ENCODE measurements around the gene HYDIN. TPM values are rescaled to one million over a fixed set of nuclear protein-coding genes. Genes with fewer than 3 reads are reported as not detected.
A peak's percentile ranks its signal among the peaks of the same experiment; 100 is the strongest.

Gene HYDIN
- total and polyA plus RNA-seq, 4 donors: 2.4 to 43.3 (median 18.9) TPM

- TF ChIP-seq CTCF (IDR thresholded peaks at IDR 0.05; ENCODE audit: control extremely low read depth, extremely low read depth): no peak
- no peak for ATAC-seq (ENCODE audit: insufficient read depth, low FRiP score)
- Histone ChIP-seq H3K9ac (ENCODE audit: insufficient read depth in 1 of 2, low read length in 2 of 2) (no peak overlapping the region), H3K4me1 (ENCODE audit: control insufficient read depth in 5 of 5, insufficient read depth in 5 of 5, low read length in 5 of 5) (no peaks in the 10 kb centered on the region), H3K27ac (ENCODE audit: low read depth in 1 of 2, low read length in 1 of 2) (no peak overlapping the region), H3K9me3 (ENCODE audit: control insufficient read depth in 4 of 4, insufficient read depth in 3 of 4, low read length in 3 of 4) (no peaks in the 10 kb centered on the region), H3K4me3 (no peak overlapping the region), H3K36me3 (ENCODE audit: control insufficient read depth in 4 of 4, insufficient read depth in 4 of 4, low read length in 4 of 4) (no peaks in the 10 kb centered on the region), H3K27me3 (ENCODE audit: control insufficient read depth in 3 of 3, insufficient read depth in 3 of 3, low read length in 2 of 3) (no peaks in the 10 kb centered on the region)
- 68 to 77% methylated on average over 3 of the region's 3 CpGs for WGBS, 2 donors
- DNase-seq: no peak
These were observed 33.8 kb upstream of the HYDIN start for GRCh38 chr16:71264299-71264698.

- H3K9ac ChIP-seq (ENCODE audit: insufficient read depth in 1 of 2, low read length in 2 of 2): no peak overlapping the region
- H3K27ac ChIP-seq (ENCODE audit: low read depth in 1 of 2, low read length in 1 of 2): no peak overlapping the region
- no peaks in the 10 kb centered on the region for H3K36me3 ChIP-seq (ENCODE audit: control insufficient read depth in 4 of 4, insufficient read depth in 4 of 4, low read length in 4 of 4)
- peaks cover 0 to 3% (median 0%) of the 10 kb centered on the region in 3 donors for H3K27me3 ChIP-seq (ENCODE audit: control insufficient read depth in 3 of 3, insufficient read depth in 3 of 3, low read length in 2 of 3)
- ATAC-seq (ENCODE audit: insufficient read depth, low FRiP score) (no peak), DNase-seq (no peak)
- WGBS, 2 donors: 80 to 93% methylated on average over 3 of the region's 3 CpGs
- TF ChIP-seq CTCF (IDR thresholded peaks at IDR 0.05; ENCODE audit: control extremely low read depth, extremely low read depth): no peak
- no peaks in the 10 kb centered on the region for H3K4me1 ChIP-seq (ENCODE audit: control insufficient read depth in 5 of 5, insufficient read depth in 5 of 5, low read length in 5 of 5)
- no peak overlapping the region for H3K4me3 ChIP-seq
- H3K9me3 ChIP-seq (ENCODE audit: control insufficient read depth in 4 of 4, insufficient read depth in 3 of 4, low read length in 3 of 4): no peaks in the 10 kb centered on the region
These were observed 33.1 kb upstream of the HYDIN start for GRCh38 chr16:71263582-71263981.

- no peak for TF ChIP-seq CTCF (IDR thresholded peaks at IDR 0.05; ENCODE audit: control extremely low read depth, extremely low read depth)
- WGBS, 2 donors: 80 to 89% methylated on average over 5 of the region's 5 CpGs
- DNase-seq: no peak
- Histone ChIP-seq H3K4me3 (no peak overlapping the region), H3K9ac (ENCODE audit: insufficient read depth in 1 of 2, low read length in 2 of 2) (no peak overlapping the region), H3K36me3 (ENCODE audit: control insufficient read depth in 4 of 4, insufficient read depth in 4 of 4, low read length in 4 of 4) (no peaks in the 10 kb centered on the region), H3K27ac (ENCODE audit: low read depth in 1 of 2, low read length in 1 of 2) (no peak overlapping the region), H3K9me3 (ENCODE audit: control insufficient read depth in 4 of 4, insufficient read depth in 3 of 4, low read length in 3 of 4) (no peaks in the 10 kb centered on the region), H3K27me3 (ENCODE audit: control insufficient read depth in 3 of 3, insufficient read depth in 3 of 3, low read length in 2 of 3) (peaks cover 0 to 7% (median 0%) of the 10 kb centered on the region in 3 donors), H3K4me1 (ENCODE audit: control insufficient read depth in 5 of 5, insufficient read depth in 5 of 5, low read length in 5 of 5) (no peaks in the 10 kb centered on the region)
- ATAC-seq (ENCODE audit: insufficient read depth, low FRiP score): no peak
These were observed 31.9 kb upstream of the HYDIN start for GRCh38 chr16:71262391-71262790.

- H3K9ac ChIP-seq (ENCODE audit: insufficient read depth in 1 of 2, low read length in 2 of 2): no peak overlapping the region
- peak in 2 of 3 donors; percentile 15 to 16 for DNase-seq
- H3K27me3 ChIP-seq (ENCODE audit: control insufficient read depth in 3 of 3, insufficient read depth in 3 of 3, low read length in 2 of 3): peaks cover 0 to 7% (median 0%) of the 10 kb centered on the region in 3 donors
- H3K4me1 ChIP-seq (ENCODE audit: control insufficient read depth in 5 of 5, insufficient read depth in 5 of 5, low read length in 5 of 5): peaks cover 0 to under 1% (median 0%) of the 10 kb centered on the region in 5 donors
- H3K4me3 ChIP-seq: no peak overlapping the region
- no peak overlapping the region for H3K27ac ChIP-seq (ENCODE audit: low read depth in 1 of 2, low read length in 1 of 2)
- no peaks in the 10 kb centered on the region for H3K9me3 ChIP-seq (ENCODE audit: control insufficient read depth in 4 of 4, insufficient read depth in 3 of 4, low read length in 3 of 4)
- no peak for TF ChIP-seq CTCF (IDR thresholded peaks at IDR 0.05; ENCODE audit: control extremely low read depth, extremely low read depth)
- ATAC-seq (ENCODE audit: insufficient read depth, low FRiP score): no peak
- no peaks in the 10 kb centered on the region for H3K36me3 ChIP-seq (ENCODE audit: control insufficient read depth in 4 of 4, insufficient read depth in 4 of 4, low read length in 4 of 4)
These were observed 30.5 kb upstream of the HYDIN start for GRCh38 chr16:71260995-71261394.
